Activated CD4-positive, alpha-beta T cell treated with anti-CD3 and anti-CD28 coated beads, Interleukin-2, amount 50 U/mL, for 16 hours (primary cell): ENCODE measurements around the gene ZNF627.
"Not testable (repeated sequence)": the region's sequence is repeated elsewhere in the genome, so short reads cannot be mapped to it uniquely, and the experiment has no call there.

Experiments
- DNase-seq: peaks from one replicate; pipeline ENCODE4 v3.0.0-alpha.2; 2020

The ZNF627 gene

GRCh38 chr19:11576227-11576626 lies 21.1 kb upstream of the ZNF627 start:
- no peak for DNase-seq

GRCh38 chr19:11577451-11578257 lies 19.6 kb upstream of the ZNF627 start, which contains the start of gene ACP5:
ACP5 (minus strand) TSS chr19:11577645; CDS start chr19:11577317, 328 bp downstream.
- no peak for DNase-seq

- peak; percentile 37 for DNase-seq
Measured at GRCh38 chr19:11578258-11579142, 18.8 kb upstream of the ZNF627 start.

- DNase-seq = no peak
Measured at GRCh38 chr19:11580116-11580515, 17.2 kb upstream of the ZNF627 start.

- peak; percentile 68 for DNase-seq
Measured at GRCh38 chr19:11581740-11582139, 15.5 kb upstream of the ZNF627 start.

- no peak for DNase-seq
Measured at GRCh38 chr19:11586331-11586730, 11.0 kb upstream of the ZNF627 start.

GRCh38 chr19:11587302-11587974 lies 9.8 kb upstream of the ZNF627 start:
- peak; percentile 82 for DNase-seq

- DNase-seq = no peak
Measured at GRCh38 chr19:11587975-11588631, 9.2 kb upstream of the ZNF627 start.

GRCh38 chr19:11594084-11594483 lies 3.2 kb upstream of the ZNF627 start:
- no peak for DNase-seq

GRCh38 chr19:11596156-11596555 lies 1.1 kb upstream of the ZNF627 start:
- DNase-seq = no peak

GRCh38 chr19:11598103-11598483 lies 810 bp downstream of the ZNF627 start:
- DNase-seq = no peak

GRCh38 chr19:11598746-11599145 lies 1.5 kb downstream of the ZNF627 start:
- no peak for DNase-seq

- not testable (repeated sequence) for DNase-seq
Measured at GRCh38 chr19:11599704-11600103, 2.4 kb downstream of the ZNF627 start.

- no peak for DNase-seq
Measured at GRCh38 chr19:11606484-11606883, 9.2 kb downstream of the ZNF627 start.

- no peak for DNase-seq
Measured at GRCh38 chr19:11611730-11612129, 14.4 kb downstream of the ZNF627 start.

- DNase-seq = no peak
Measured at GRCh38 chr19:11612816-11613511, 15.7 kb downstream of the ZNF627 start.

GRCh38 chr19:11617180-11618062 lies 20.1 kb downstream of the ZNF627 start:
- no peak for DNase-seq

GRCh38 chr19:11620553-11620952 lies 23.3 kb downstream of the ZNF627 start:
- DNase-seq = no peak

- not testable (repeated sequence) for DNase-seq
Measured at GRCh38 chr19:11622401-11622800, 25.1 kb downstream of the ZNF627 start.

GRCh38 chr19:11624069-11624463 lies 26.8 kb downstream of the ZNF627 start:
- no peak for DNase-seq

- no peak for DNase-seq
Measured at GRCh38 chr19:11626252-11626651, 29.0 kb downstream of the ZNF627 start.
